GM23338 (cell line): Measurements from ENCODE around the gene THTPA. TPM values are rescaled to one million over a fixed set of nuclear protein-coding genes. Genes with fewer than 3 reads are reported as not detected.

Experiments
- ATAC-seq: fragments of 200-7000 bp; cut with Tn5 transposase; 3 replicates; pipeline ENCODE4 v1.9.1; 2020
- DNase-seq: peaks from one replicate; pipeline ENCODE4 v3.0.0-alpha.2; 2015; ENCODE audit warnings: low spot score
- H2AFZ ChIP-seq: fragments of 200-600 bp; sonication (generic); 2 replicates; pipeline ENCODE4 v1.8.0; 2016; ENCODE audit warnings: antibody characterized with exemption, mild to moderate bottlenecking, moderate library complexity
- H3F3A ChIP-seq: fragments of 200-600 bp; sonication (generic); replicated peaks from 2 replicates; pipeline ENCODE4 v1.8.0; 2017; ENCODE audit warnings: antibody characterized with exemption, mixed run types, low read depth
- H3K27ac ChIP-seq: fragments of 200-600 bp; sonication (generic); 2 replicates; pipeline ENCODE4 v1.6.1; 2016; ENCODE audit warnings: low read depth
- H3K27me3 ChIP-seq: fragments of 200-600 bp; sonication (generic); 2 replicates; pipeline ENCODE4 v1.8.0; 2016; ENCODE audit warnings: mild to moderate bottlenecking, mixed run types, moderate library complexity; ENCODE audit not compliant: insufficient read depth
- H3K36me3 ChIP-seq: fragments of 200-600 bp; sonication (generic); 2 replicates; pipeline ENCODE4 v1.8.0; 2016; ENCODE audit warnings: mild to moderate bottlenecking; ENCODE audit not compliant: insufficient read depth
- H3K4me1 ChIP-seq: fragments of 200-600 bp; sonication (generic); 2 replicates; pipeline ENCODE4 v1.8.0; 2016; ENCODE audit warnings: mild to moderate bottlenecking, moderate library complexity; ENCODE audit not compliant: insufficient read depth
- H3K4me2 ChIP-seq: fragments of 200-600 bp; sonication (generic); 2 replicates; pipeline ENCODE4 v1.7.1; 2017; ENCODE audit warnings: mixed run types
- H3K4me3 ChIP-seq: fragments of 200-600 bp; sonication (generic); 2 replicates; pipeline ENCODE4 v1.6.1; 2016; ENCODE audit warnings: mixed run types
- H3K79me2 ChIP-seq: fragments of 200-600 bp; sonication (generic); replicated peaks from 2 replicates; pipeline ENCODE4 v1.8.0; 2017; ENCODE audit warnings: mild to moderate bottlenecking; ENCODE audit not compliant: insufficient read depth
- H3K9me2 ChIP-seq: fragments of 200-600 bp; sonication (generic); 2 replicates; pipeline ENCODE4 v1.8.0; 2017; ENCODE audit not compliant: insufficient read depth
- H4K20me1 ChIP-seq: fragments of 200-600 bp; sonication (generic); replicated peaks from 2 replicates; pipeline ENCODE4 v1.8.0; 2017; ENCODE audit warnings: mild to moderate bottlenecking; ENCODE audit not compliant: insufficient read depth
- H3K27ac Mint-ChIP-seq: 2 replicates; pipeline ENCODE4 v1.8.0; 2020; ENCODE audit warnings: inconsistent platforms, mild to moderate bottlenecking, moderate library complexity, mixed read lengths
- H3K27me3 Mint-ChIP-seq: 3 replicates; pipeline ENCODE4 v1.8.0; 2022; ENCODE audit warnings: low read depth, mild to moderate bottlenecking, moderate library complexity, mixed read lengths, inconsistent platforms; ENCODE audit not compliant: insufficient read depth, poor library complexity
- H3K36me3 Mint-ChIP-seq: 3 replicates; pipeline ENCODE4 v1.8.0; 2021; ENCODE audit warnings: low read depth, mild to moderate bottlenecking, inconsistent platforms, moderate library complexity, mixed read lengths
- H3K4me1 Mint-ChIP-seq: 3 replicates; pipeline ENCODE4 v1.8.0; 2020; ENCODE audit warnings: mild to moderate bottlenecking, inconsistent platforms, mixed read lengths
- H3K4me3 Mint-ChIP-seq: 3 replicates; pipeline ENCODE4 v1.8.0; 2021; ENCODE audit warnings: moderate library complexity, mild to moderate bottlenecking, inconsistent platforms, mixed read lengths
- H3K9me3 Mint-ChIP-seq: 3 replicates; pipeline ENCODE4 v1.8.0; 2020; ENCODE audit warnings: moderate library complexity, mild to moderate bottlenecking, inconsistent platforms, mixed read lengths
- EZH2phosphoT487 ChIP-seq: fragments of 200-600 bp; sonication (generic); IDR thresholded peaks from one replicate; pipeline ENCODE4 v1.8.1; 2018; ENCODE audit warnings: antibody characterized with exemption; ENCODE audit not compliant: unreplicated experiment
- ZNF114 ChIP-seq: fragments of 250-450 bp; sonication (Bioruptor Pico); IDR thresholded peaks from 2 replicates; pipeline ENCODE4 v1.5.0; 2020; ENCODE audit warnings: mild to moderate bottlenecking, moderate library complexity
- polyA plus RNA-seq: library from polyadenylated mRNA; unstranded; fragments of >200 nt; fragmentation: Nextera tagmentation; extraction: Ambion mirVana; gene quantifications from 2 replicates; pipeline ENCODE4 v1.2.1, GENCODE V29; 2016
- total RNA-seq: library from RNA; depleted of rRNA; stranded (reverse); fragments of >200 nt; shearing (Covaris generic); gene quantifications from 2 replicates; pipeline ENCODE4 v1.2.3, GENCODE V29; 2014
- TF ChIP-seq, protein P1 (sequence below): fragments of 250-450 bp; sonication (Bioruptor Pico); IDR thresholded peaks from 2 replicates; pipeline ENCODE4 v1.5.0; 2020; ENCODE audit warnings: mild to moderate bottlenecking, moderate library complexity
- TF ChIP-seq, protein P2 (sequence below): IDR thresholded peaks from 2 replicates; pipeline ENCODE4 v1.6.1; 2016; ENCODE audit warnings: antibody characterized with exemption

Gene THTPA
- total and polyA plus RNA-seq, 2 experiments from 2014 or later: 8.6 to 21.3 TPM

GRCh38 chr14:23545740-23546365, 10.2 kb upstream of the THTPA start (continued):
- TF ChIP-seq, protein P1, sequence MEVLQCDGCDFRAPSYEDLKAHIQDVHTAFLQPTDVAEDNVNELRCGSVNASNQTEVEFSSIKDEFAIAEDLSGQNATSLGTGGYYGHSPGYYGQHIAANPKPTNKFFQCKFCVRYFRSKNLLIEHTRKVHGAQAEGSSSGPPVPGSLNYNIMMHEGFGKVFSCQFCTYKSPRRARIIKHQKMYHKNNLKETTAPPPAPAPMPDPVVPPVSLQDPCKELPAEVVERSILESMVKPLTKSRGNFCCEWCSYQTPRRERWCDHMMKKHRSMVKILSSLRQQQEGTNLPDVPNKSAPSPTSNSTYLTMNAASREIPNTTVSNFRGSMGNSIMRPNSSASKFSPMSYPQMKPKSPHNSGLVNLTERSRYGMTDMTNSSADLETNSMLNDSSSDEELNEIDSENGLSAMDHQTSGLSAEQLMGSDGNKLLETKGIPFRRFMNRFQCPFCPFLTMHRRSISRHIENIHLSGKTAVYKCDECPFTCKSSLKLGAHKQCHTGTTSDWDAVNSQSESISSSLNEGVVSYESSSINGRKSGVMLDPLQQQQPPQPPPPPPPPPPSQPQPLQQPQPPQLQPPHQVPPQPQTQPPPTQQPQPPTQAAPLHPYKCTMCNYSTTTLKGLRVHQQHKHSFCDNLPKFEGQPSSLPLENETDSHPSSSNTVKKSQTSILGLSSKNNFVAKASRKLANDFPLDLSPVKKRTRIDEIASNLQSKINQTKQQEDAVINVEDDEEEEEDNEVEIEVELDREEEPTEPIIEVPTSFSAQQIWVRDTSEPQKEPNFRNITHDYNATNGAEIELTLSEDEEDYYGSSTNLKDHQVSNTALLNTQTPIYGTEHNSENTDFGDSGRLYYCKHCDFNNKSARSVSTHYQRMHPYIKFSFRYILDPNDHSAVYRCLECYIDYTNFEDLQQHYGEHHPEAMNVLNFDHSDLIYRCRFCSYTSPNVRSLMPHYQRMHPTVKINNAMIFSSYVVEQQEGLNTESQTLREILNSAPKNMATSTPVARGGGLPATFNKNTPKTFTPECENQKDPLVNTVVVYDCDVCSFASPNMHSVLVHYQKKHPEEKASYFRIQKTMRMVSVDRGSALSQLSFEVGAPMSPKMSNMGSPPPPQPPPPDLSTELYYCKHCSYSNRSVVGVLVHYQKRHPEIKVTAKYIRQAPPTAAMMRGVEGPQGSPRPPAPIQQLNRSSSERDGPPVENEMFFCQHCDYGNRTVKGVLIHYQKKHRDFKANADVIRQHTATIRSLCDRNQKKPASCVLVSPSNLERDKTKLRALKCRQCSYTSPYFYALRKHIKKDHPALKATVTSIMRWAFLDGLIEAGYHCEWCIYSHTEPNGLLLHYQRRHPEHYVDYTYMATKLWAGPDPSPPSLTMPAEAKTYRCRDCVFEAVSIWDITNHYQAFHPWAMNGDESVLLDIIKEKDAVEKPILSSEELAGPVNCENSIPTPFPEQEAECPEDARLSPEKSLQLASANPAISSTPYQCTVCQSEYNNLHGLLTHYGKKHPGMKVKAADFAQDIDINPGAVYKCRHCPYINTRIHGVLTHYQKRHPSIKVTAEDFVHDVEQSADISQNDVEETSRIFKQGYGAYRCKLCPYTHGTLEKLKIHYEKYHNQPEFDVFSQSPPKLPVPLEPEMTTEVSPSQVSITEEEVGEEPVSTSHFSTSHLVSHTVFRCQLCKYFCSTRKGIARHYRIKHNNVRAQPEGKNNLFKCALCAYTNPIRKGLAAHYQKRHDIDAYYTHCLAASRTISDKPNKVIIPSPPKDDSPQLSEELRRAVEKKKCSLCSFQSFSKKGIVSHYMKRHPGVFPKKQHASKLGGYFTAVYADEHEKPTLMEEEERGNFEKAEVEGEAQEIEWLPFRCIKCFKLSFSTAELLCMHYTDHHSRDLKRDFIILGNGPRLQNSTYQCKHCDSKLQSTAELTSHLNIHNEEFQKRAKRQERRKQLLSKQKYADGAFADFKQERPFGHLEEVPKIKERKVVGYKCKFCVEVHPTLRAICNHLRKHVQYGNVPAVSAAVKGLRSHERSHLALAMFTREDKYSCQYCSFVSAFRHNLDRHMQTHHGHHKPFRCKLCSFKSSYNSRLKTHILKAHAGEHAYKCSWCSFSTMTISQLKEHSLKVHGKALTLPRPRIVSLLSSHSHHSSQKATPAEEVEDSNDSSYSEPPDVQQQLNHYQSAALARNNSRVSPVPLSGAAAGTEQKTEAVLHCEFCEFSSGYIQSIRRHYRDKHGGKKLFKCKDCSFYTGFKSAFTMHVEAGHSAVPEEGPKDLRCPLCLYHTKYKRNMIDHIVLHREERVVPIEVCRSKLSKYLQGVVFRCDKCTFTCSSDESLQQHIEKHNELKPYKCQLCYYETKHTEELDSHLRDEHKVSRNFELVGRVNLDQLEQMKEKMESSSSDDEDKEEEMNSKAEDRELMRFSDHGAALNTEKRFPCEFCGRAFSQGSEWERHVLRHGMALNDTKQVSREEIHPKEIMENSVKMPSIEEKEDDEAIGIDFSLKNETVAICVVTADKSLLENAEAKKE (CRISPR knock-in tag): no peak
- TF ChIP-seq ZNF114 (CRISPR knock-in tag): no peak

GRCh38 chr14:23546450-23547035, 9.5 kb upstream of the THTPA start:
- H3K4me3 ChIP-seq: peak overlapping the region; percentile 47; the same call in 1 of the 2 replicates
- Mint-ChIP-seq H3K27ac (no peak overlapping the region; the same call in 1 of the 2 replicates), H3K9me3 (no peaks in the 10 kb centered on the region; the same call in 2 of the 3 replicates), H3K4me1 (peaks cover 19% of the 10 kb centered on the region), H3K4me3 (no peak overlapping the region; the same call in 2 of the 3 replicates), H3K27me3 (peaks cover 7% of the 10 kb centered on the region), H3K36me3 (peaks cover 38% of the 10 kb centered on the region)
- no peaks in the 10 kb centered on the region for H3K9me2 ChIP-seq
- no peaks in the 10 kb centered on the region for H3K27me3 ChIP-seq
- H3K4me2 ChIP-seq: peak overlapping the region; percentile 100
- DNase-seq (no peak), ATAC-seq (no peak)
- peaks cover 77% of the 10 kb centered on the region for H3K79me2 ChIP-seq
- H3F3A ChIP-seq: 0 out of 2 replicates have a peak, but pooled peaks cover 10% of the 10 kb centered on the region
- peaks cover 77% of the 10 kb centered on the region for H3K4me1 ChIP-seq
- H3K27ac ChIP-seq: peak overlapping the region; percentile 99
- no peaks in the 10 kb centered on the region for H4K20me1 ChIP-seq
- TF ChIP-seq EZH2phosphoT487: no peak
- TF ChIP-seq ZNF114 (CRISPR knock-in tag): no peak
- TF ChIP-seq, protein P2, sequence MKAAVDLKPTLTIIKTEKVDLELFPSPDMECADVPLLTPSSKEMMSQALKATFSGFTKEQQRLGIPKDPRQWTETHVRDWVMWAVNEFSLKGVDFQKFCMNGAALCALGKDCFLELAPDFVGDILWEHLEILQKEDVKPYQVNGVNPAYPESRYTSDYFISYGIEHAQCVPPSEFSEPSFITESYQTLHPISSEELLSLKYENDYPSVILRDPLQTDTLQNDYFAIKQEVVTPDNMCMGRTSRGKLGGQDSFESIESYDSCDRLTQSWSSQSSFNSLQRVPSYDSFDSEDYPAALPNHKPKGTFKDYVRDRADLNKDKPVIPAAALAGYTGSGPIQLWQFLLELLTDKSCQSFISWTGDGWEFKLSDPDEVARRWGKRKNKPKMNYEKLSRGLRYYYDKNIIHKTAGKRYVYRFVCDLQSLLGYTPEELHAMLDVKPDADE: no peak
- H3K36me3 ChIP-seq: no peaks in the 10 kb centered on the region
- no peak overlapping the region for H2AFZ ChIP-seq
